ENCODE data around the gene LPP.

The LPP gene

GRCh38 chr3:188706599-188706998 is 552.6 kb downstream of the LPP start:
- DNase-seq = no peak
- intact Hi-C loops (cut with DNase I) = no loop called here

DNA sequence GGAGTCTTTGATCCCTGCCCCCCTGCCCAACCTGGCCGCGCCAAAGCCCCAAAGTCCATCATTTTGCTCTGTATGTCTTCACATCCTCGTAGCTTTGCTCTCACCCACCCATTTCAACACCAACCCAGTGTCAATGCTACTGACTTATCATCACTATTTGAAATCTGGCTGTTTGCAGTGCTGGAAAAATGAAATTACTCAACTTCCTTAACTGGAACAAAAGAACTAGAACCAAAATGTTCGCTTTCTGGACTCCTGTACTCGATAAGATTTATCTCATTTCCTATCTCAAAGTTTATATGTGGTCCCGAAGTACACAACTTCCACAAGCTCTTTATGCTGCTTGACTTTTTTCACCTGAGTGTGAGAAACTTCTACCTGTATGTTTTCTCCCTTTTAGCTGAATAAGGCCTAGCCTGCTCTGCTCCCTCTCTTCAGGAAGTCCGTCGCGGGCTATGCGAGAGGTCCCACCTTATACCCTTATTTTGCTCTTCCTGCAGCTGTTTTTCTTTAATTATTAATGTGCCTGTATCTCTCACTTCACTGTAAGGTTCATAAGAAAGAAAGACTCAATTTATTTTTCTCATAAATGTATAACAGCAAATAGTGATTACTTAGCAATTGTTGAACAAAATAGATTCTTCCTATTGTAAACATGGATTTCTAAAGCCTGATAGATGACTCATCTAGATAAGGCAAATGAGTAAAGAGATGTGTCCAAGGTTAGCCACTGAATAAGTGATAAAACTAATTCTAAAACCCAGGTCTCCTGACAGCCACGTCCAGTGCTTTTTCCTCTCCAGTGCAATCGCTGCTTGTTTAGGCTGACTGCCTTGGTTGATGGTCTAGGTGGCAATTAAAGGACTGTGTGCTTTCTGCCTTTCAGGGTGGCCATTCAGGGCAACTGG is 553.7 kb downstream of the LPP start:
- no peak for DNase-seq
- intact Hi-C loops (cut with DNase I) = no loop called here

- DNase-seq = no peak
- intact Hi-C loops (cut with DNase I) = no loop called here
Measured at GRCh38 chr3:188711881-188712247, 557.9 kb downstream of the LPP start.

DNA sequence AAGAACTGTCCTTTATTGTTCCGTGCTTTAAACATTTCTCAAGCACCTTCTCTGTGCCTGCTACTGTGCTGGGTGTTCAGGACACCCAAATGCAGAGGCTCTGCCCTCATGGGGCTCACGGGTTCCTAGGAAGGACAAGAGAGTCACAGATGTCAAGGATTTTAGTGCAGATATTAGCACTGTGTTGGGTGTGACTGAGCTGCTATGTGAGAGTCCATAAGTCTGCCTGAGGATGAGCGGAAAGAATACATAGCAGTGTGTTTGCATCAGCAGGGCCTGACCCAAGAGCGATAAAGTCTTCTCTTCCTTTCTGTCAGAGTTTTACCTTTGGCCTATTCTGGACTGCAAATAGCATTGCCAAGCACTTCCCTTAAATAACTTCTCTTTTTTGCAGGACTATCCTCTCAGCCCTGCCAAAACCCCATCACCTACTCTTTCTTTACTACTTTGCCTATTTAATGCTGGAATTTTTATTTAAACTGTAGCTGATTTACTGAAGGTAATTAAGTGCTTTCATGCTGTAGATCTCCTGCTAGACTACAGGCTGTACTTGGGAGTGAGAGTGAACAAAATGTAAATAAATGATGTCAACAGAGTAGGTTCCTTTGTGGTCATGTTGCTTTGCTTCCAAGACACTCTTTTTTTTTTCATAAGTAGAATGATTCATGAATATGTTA is 558.4 kb downstream of the LPP start:
- DNase-seq = no peak
- intact Hi-C loops (cut with DNase I) = no loop called here

DNA sequence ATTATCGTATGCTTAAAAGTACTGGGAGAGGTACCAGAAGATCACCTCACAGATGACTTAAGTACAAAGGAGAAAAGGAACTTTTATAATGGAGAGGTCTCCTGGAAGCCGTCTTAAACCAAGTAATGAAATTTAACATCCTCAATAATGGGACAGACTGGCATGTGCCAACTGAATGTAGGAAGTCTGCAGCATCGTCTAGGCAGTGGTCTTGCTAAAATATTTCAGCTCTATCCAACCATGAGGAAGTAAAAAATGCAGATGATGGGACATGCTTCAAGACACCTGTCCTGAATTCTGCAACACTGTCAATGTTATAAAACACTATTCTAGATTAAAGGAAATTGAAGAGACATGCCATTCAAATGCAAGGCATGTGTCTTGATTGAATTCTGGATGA is 559.0 kb downstream of the LPP start:
- DNase-seq = no peak
- intact Hi-C loops (cut with DNase I) = no loop called here

DNA sequence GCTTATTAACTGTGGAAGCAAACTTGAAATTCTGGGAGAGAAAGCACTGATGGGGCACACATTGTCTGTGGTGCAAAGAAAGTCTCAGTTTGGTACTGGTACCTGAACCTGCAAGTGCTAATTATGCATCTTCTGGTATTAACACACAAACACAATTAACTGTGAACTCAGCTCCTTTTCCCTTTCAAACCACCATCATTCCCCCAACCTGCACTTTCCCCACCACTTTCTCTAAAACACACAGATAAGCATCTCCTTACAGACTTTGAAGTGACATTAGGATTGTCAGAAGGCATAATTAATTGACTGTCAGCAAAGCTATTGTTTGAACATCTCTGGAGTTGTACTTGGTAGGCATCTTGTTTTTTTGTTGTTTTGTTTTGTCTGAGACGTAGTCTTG is 565.6 kb downstream of the LPP start:
- intact Hi-C loops (cut with DNase I) = no loop called here

DNA sequence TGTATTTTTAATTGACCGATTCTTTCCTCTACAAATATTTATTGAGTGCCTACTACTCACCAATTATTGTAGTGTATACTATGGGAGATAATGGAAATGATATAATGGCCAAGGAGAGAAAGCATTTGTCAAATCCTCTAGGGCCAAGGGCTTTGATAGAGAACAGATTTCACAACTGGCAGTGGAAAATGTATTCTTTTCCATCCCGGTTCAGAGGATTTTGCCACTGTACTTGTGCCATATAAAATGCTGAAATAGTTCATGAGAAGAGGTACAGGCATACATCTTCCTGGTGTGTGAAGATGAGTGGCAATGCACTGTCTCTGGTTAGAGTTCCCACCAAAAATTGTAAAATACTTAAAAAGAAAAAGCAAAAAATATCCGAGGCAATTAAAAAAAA is 566.3 kb downstream of the LPP start:
- intact Hi-C loops (cut with DNase I) = no loop called here
- no peak for DNase-seq

More for the DNA sequence above, 565.6 kb downstream of the LPP start:
- DNase-seq = no peak

- no peak for DNase-seq
- intact Hi-C loops (cut with DNase I) = no loop called here
Measured at GRCh38 chr3:188720636-188721035, 566.7 kb downstream of the LPP start.

DNA sequence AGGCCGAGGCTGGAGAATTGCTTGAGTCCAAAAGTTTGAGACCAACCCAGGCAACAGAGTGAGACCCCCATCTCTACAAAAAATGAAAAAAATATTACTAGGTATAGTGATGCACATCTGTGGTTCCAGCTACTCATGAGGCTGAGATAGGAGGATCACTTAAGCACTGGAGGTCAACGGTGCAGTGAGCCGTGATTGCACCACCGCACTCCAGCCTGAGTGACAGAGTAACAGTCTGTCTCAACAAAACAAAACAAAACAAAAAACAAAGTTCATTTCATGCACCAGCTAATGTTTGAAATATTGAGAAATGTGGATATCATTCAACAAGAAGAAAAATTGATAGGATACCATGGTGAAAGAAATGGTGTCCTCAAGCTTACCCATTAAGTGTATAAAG is 567.4 kb downstream of the LPP start:
- no peak for DNase-seq
- intact Hi-C loops (cut with DNase I) = no loop called here

DNA sequence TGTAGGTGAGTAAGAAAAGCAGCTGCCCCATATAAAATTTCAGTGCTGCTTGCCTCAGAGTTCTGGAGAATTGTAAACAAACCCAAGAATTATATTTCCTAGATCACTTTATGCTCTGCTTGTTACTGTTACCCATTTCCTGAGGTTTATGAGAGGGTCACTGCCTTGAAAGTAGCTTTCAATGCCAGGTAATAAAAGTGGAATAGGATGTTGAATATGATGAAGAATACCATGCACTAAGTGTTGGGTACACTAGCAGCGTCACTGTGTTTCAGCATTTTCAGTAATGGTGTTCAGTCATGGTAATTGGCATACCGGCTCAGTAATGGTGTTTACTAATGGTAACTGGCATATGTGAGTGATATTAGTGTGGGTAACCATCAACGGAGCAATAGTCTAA is 568.0 kb downstream of the LPP start:
- intact Hi-C loops (cut with DNase I) = no loop called here
- DNase-seq = no peak

GRCh38 chr3:188722963-188723362 is 569.0 kb downstream of the LPP start:
- intact Hi-C loops (cut with DNase I) = no loop called here
- DNase-seq = no peak

DNA sequence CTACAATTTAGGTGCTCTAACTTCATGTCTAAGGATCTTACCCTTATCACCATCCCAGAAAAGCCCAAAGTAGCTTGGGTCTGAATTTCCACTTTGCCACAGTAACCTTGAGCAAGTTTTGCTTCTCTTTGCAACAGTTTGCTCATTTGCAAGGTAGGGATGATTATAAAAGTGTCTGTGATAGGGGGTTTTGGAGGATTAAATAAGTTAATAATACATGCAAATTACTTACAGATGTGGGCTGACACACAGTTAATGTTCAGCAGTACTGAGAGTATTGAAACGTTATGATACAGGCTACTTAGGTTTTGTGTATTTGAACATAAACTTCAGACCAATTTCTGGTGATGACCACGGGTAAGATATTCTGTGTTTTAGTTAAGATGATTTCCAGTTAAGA is 573.1 kb downstream of the LPP start:
- intact Hi-C loops (cut with DNase I) = no loop called here
- no peak for DNase-seq

- DNase-seq = no peak
- intact Hi-C loops (cut with DNase I) = no loop called here
Measured at GRCh38 chr3:188728371-188728896, 574.5 kb downstream of the LPP start.

DNA sequence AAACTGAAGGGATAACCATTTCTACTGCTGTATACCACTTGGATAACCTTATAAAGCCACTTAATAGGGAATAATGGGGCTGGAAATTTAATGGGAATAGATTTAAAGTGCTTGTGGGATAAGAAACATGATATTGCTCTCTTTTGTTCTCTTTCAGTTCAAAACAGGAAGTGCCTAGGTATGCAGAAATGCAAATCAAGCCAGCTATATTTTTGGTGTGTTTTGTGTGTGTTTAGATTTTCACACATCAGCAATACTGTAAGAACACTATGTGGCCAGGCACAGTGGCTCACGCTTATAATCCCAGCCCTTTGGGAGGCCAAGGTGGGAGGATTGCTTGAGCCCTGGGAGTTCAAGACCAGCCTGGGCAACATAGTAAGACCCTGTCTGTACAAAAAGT is 575.5 kb downstream of the LPP start:
- intact Hi-C loops (cut with DNase I) = no loop called here

GRCh38 chr3:188734395-188734794 is 580.4 kb downstream of the LPP start:
- DNase-seq = peak in 1 of 10 donors; percentile 12

More for the DNA sequence above, 575.5 kb downstream of the LPP start:
- no peak for DNase-seq

DNA sequence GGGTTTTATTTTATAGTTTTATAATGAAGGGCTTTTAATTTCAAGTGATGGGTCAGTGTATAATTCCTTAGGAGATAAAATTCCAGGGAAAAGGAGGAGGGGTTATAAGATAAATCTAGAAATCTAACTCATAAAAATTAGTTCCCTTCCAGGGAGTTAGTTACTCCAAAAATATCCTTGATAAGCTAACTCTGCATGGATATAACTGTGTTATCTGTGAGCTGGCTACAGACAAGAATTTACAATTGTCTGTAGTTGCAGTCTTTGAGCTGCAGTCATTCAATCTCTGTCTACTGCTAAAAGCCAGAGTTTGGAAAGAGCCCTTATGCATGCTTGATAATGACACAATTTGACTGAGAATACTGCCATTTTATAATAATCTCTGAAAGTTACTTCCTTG is 585.6 kb downstream of the LPP start:
- no peak for DNase-seq
- intact Hi-C loops (cut with DNase I) = no loop called here

More at GRCh38 chr3:188734395-188734794, 580.4 kb downstream of the LPP start:
- intact Hi-C loops (cut with DNase I) = no loop called here

- DNase-seq = no peak
- intact Hi-C loops (cut with DNase I) = no loop called here
Measured at GRCh38 chr3:188740010-188740409, 586.1 kb downstream of the LPP start.

GRCh38 chr3:188742755-188743550 is 589.0 kb downstream of the LPP start:
- DNase-seq = no peak
- intact Hi-C loops (cut with DNase I) = no loop called here

DNA sequence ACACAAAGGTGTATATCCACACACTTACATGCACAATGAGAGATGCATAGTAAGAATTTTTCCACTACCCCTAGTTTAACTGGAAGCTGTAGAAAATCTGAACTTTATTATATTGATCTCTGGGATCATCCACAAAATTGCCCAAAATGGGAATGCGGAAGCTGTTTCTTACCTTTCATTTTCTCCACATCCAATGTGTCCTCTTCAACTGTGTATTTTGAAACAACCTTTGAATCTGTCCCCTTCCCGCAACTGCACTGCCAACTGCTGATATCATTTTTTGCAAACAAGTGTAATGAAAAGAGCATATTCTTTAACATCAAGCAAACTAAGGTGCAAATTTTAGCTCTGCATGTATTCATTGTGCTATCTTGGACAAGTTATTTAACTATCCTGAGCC is 590.2 kb downstream of the LPP start:
- no peak for DNase-seq
- intact Hi-C loops (cut with DNase I) = no loop called here

GRCh38 chr3:188745031-188745430 is 591.1 kb downstream of the LPP start:
- DNase-seq = no peak
- intact Hi-C loops (cut with DNase I) = no loop called here

DNA sequence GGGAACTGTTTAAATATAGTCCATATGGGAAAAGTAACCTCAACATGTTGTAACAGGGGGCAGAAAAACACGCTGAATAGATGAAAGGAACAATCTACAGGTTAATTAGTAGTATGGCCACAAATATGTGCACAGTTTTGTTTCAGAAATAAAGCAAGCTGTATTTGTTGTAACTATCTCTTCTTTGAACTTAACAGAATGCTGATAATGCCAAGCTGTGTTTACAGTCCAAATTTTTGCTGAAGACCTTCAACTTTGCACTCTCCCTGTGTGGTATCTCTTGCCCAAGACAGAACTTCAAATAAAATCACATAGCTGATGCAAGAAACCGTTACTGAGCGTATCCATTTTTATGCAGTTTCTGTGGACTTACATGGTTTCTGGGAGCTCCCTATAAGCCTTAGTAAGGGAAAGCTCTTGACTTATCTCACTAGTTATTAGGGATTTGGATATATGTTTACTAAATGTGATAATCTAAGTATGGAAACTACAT is 592.4 kb downstream of the LPP start:
- intact Hi-C loops (cut with DNase I) = no loop called here
- DNase-seq = no peak

All from posterior cingulate gyrus (tissue), 11 donors.